Measurements from ENCODE around the gene BID.

The BID gene

GRCh38 chr22:17780116-17780740, 6.0 kb upstream of the BID start:
- no peak for DNase-seq (ENCODE audit: low read depth in 2 of 2)
- no peak for TF ChIP-seq CTCF (IDR thresholded peaks at IDR 0.05; ENCODE audit: low read depth, low read length)
- no peak overlapping the region for H3K4me3 ChIP-seq (replicated peaks in 1 of 2; ENCODE audit: low read depth in 2 of 2, low read length in 2 of 2)

GRCh38 chr22:17779286-17780115, 5.2 kb upstream of the BID start:
- DNase-seq (ENCODE audit: low read depth in 2 of 2), result no peak

GRCh38 chr22:17778412-17778976, 4.2 kb upstream of the BID start:
- no peak for TF ChIP-seq CTCF (IDR thresholded peaks at IDR 0.05; ENCODE audit: low read depth, low read length)
- no peak for DNase-seq (ENCODE audit: low read depth in 2 of 2)
- H3K4me3 ChIP-seq (replicated peaks in 1 of 2; ENCODE audit: low read depth in 2 of 2, low read length in 2 of 2), result no peak overlapping the region

More at GRCh38 chr22:17779286-17780115, 5.2 kb upstream of the BID start:
- no peak for TF ChIP-seq CTCF (IDR thresholded peaks at IDR 0.05; ENCODE audit: low read depth, low read length)
- no peak overlapping the region for H3K4me3 ChIP-seq (replicated peaks in 1 of 2; ENCODE audit: low read depth in 2 of 2, low read length in 2 of 2)

GRCh38 chr22:17777717-17778044, 3.4 kb upstream of the BID start:
- no peak for TF ChIP-seq CTCF (IDR thresholded peaks at IDR 0.05; ENCODE audit: low read depth, low read length)
- no peak overlapping the region for H3K4me3 ChIP-seq (replicated peaks in 1 of 2; ENCODE audit: low read depth in 2 of 2, low read length in 2 of 2)
- DNase-seq (ENCODE audit: low read depth in 2 of 2), result no peak

GRCh38 chr22:17777005-17777716, 2.9 kb upstream of the BID start:
- no peak for TF ChIP-seq CTCF (IDR thresholded peaks at IDR 0.05; ENCODE audit: low read depth, low read length)
- DNase-seq (ENCODE audit: low read depth in 2 of 2), result no peak
- no peak overlapping the region for H3K4me3 ChIP-seq (replicated peaks in 1 of 2; ENCODE audit: low read depth in 2 of 2, low read length in 2 of 2)

- TF ChIP-seq CTCF (IDR thresholded peaks at IDR 0.05; ENCODE audit: low read depth, low read length), result no peak
- H3K4me3 ChIP-seq (replicated peaks in 1 of 2; ENCODE audit: low read depth in 2 of 2, low read length in 2 of 2), result no peak overlapping the region
- no peak for DNase-seq (ENCODE audit: low read depth in 2 of 2)
Observed at GRCh38 chr22:17775781-17776465, 1.7 kb upstream of the BID start.
